Esophagus muscularis mucosa (tissue), 4 donors: ENCODE data around the gene NPAS3. TPM values are rescaled to one million over a fixed set of nuclear protein-coding genes. Genes with fewer than 3 reads are reported as not detected.

Experiments used
- DNase-seq: peaks from one replicate; pipeline ENCODE4 v3.0.0-alpha.2; 2017; ENCODE audit errors: extremely low spot score
- H3K27ac ChIP-seq, 4 donors: fragments of 200-600 bp; sonication (generic); replicated peaks in 1 of 4; 1 replicate in 3 of 4; 2 replicates in 1 of 4; pipeline ENCODE4 v1.5.1; 2016 to 2019; ENCODE audit warnings: mild to moderate bottlenecking in 1 of 4
- H3K27me3 ChIP-seq, 4 donors: fragments of 200-600 bp; sonication (generic); one replicate each; pipeline versions ENCODE4 v1.5.1 to v1.6.0; 2016 to 2019
- H3K36me3 ChIP-seq, 4 donors: fragments of 200-600 bp; sonication (generic); one replicate each; pipeline ENCODE4 v1.5.1; 2016 to 2019
- H3K4me1 ChIP-seq, 4 donors: fragments of 200-600 bp; sonication (generic); one replicate each; pipeline ENCODE4 v1.5.1; 2016 to 2019
- H3K4me3 ChIP-seq, 4 donors: fragments of 200-600 bp; sonication (generic); 1 replicate in 2 of 4; 2 replicates in 2 of 4; pipeline ENCODE4 v1.5.1; 2016 to 2019; ENCODE audit warnings: mild to moderate bottlenecking in 4 of 4, moderate library complexity in 1 of 4
- H3K9me3 ChIP-seq, 4 donors: fragments of 200-600 bp; sonication (generic); 1 replicate in 3 of 4; 2 replicates in 1 of 4; pipeline ENCODE4 v1.5.1; 2016 to 2019
- CTCF ChIP-seq, 3 experiments: fragments of 200-600 bp in 2 of 3; fragments of 450-650 bp in 1 of 3; sonication (generic) in 2 of 3; IDR thresholded peaks; one replicate each; pipeline ENCODE4 v1.5.1; 2017 to 2019; ENCODE audit warnings: antibody characterized with exemption in 3 of 3, mild to moderate bottlenecking in 2 of 3, moderate library complexity in 1 of 3
- EP300 ChIP-seq: sonication (generic); formaldehyde crosslinking; IDR thresholded peaks from one replicate; pipeline ENCODE4 v1.6.1; 2017; ENCODE audit warnings: antibody characterized with exemption
- POLR2A ChIP-seq: fragments of 450-650 bp; IDR thresholded peaks from one replicate; pipeline ENCODE4 v1.6.1; 2017; ENCODE audit warnings: antibody characterized with exemption, moderate library complexity, mild to moderate bottlenecking, low read depth
- POLR2AphosphoS5 ChIP-seq, 2 donors: sonication (generic); formaldehyde crosslinking; IDR thresholded peaks; one replicate each; pipeline ENCODE4 v1.6.1; 2017; ENCODE audit warnings: antibody characterized with exemption in 2 of 2
- WGBS: methylation state at CpG from one replicate; pipeline ENCODE4 v1.1.5; 2018; 5-methylcytosine and 5-hydroxymethylcytosine counted together
- intact Hi-C: fragments of 100-400 bp; cut with DNase I; formaldehyde crosslinking; loops from one replicate; pipeline ENCODE4 v1.15.1; 2023
- total RNA-seq, 4 donors: library from RNA; depleted of rRNA; stranded (reverse); fragments of >200 nt; gene quantifications; one replicate each; pipeline versions ENCODE4 v1.1.0 to v1.2.1, GENCODE V29; 2016

Gene NPAS3
- total RNA-seq, 4 donors from 2014 or later = 3.3 to 7.3 (median 5.8) TPM

- H3K4me1 ChIP-seq = peaks cover 0 to 9% (median 0%) of the 10 kb centered on the region in 4 donors
- no peaks in the 10 kb centered on the region for H3K27me3 ChIP-seq
- intact Hi-C loops = no loop called here
- H3K4me3 ChIP-seq = no peak overlapping the region
- no peak overlapping the region for H3K27ac ChIP-seq
- 89% methylated on average over 11 of the region's 11 CpGs for WGBS
- H3K36me3 ChIP-seq = no peaks in the 10 kb centered on the region
- H3K9me3 ChIP-seq = peaks cover 0 to 7% (median 2%) of the 10 kb centered on the region in 4 donors
- TF ChIP-seq POLR2AphosphoS5 (IDR thresholded peaks at IDR 0.05) (no peak), CTCF (IDR thresholded peaks at IDR 0.05) (no peak)
- no peak for DNase-seq
Measured at GRCh38 chr14:33331176-33331949, 392.7 kb downstream of the NPAS3 start.

GRCh38 chr14:33332497-33332896 is 393.8 kb downstream of the NPAS3 start:
- no peak for TF ChIP-seq POLR2AphosphoS5 (IDR thresholded peaks at IDR 0.05)
- TF ChIP-seq POLR2A = no peak
- no peak for TF ChIP-seq CTCF (IDR thresholded peaks at IDR 0.05)
- no peak for TF ChIP-seq EP300
- no peak overlapping the region for H3K27ac ChIP-seq
- H3K27me3 ChIP-seq = no peaks in the 10 kb centered on the region
- 89% methylated on average over 6 of the region's 6 CpGs for WGBS
- no peak overlapping the region for H3K4me3 ChIP-seq
- H3K9me3 ChIP-seq = peaks cover 0 to 10% (median 4%) of the 10 kb centered on the region in 4 donors
- intact Hi-C loops = no loop called here
- peaks cover 0 to 9% (median 0%) of the 10 kb centered on the region in 4 donors for H3K4me1 ChIP-seq
- H3K36me3 ChIP-seq = no peaks in the 10 kb centered on the region
- no peak for DNase-seq

GRCh38 chr14:33335366-33335765 is 396.7 kb downstream of the NPAS3 start:
- Histone ChIP-seq H3K4me3 (no peak overlapping the region), H3K27ac (no peak overlapping the region), H3K36me3 (no peaks in the 10 kb centered on the region), H3K27me3 (no peaks in the 10 kb centered on the region), H3K9me3 (peaks cover 0 to 10% (median 4%) of the 10 kb centered on the region in 4 donors), H3K4me1 (peaks cover 0 to 9% (median 0%) of the 10 kb centered on the region in 4 donors)
- DNase-seq = no peak
- TF ChIP-seq POLR2A (no peak), POLR2AphosphoS5 (IDR thresholded peaks at IDR 0.05) (no peak), CTCF (IDR thresholded peaks at IDR 0.05) (no peak), EP300 (no peak)
- intact Hi-C loops = no loop called here
- 86% methylated on average over 4 of the region's 4 CpGs for WGBS

- 95% methylated on average over 3 of the region's 3 CpGs for WGBS
- Histone ChIP-seq H3K4me1 (no peaks in the 10 kb centered on the region), H3K4me3 (no peak overlapping the region), H3K27me3 (no peaks in the 10 kb centered on the region), H3K27ac (no peak overlapping the region), H3K9me3 (no peaks in the 10 kb centered on the region), H3K36me3 (no peaks in the 10 kb centered on the region)
- DNase-seq = no peak
- TF ChIP-seq POLR2AphosphoS5 (IDR thresholded peaks at IDR 0.05) (no peak), CTCF (IDR thresholded peaks at IDR 0.05) (no peak), POLR2A (no peak)
- intact Hi-C loops = no loop called here
Measured at GRCh38 chr14:33342299-33342974, 403.8 kb downstream of the NPAS3 start.
